ENCODE results near the gene PTPN1.

DNA sequence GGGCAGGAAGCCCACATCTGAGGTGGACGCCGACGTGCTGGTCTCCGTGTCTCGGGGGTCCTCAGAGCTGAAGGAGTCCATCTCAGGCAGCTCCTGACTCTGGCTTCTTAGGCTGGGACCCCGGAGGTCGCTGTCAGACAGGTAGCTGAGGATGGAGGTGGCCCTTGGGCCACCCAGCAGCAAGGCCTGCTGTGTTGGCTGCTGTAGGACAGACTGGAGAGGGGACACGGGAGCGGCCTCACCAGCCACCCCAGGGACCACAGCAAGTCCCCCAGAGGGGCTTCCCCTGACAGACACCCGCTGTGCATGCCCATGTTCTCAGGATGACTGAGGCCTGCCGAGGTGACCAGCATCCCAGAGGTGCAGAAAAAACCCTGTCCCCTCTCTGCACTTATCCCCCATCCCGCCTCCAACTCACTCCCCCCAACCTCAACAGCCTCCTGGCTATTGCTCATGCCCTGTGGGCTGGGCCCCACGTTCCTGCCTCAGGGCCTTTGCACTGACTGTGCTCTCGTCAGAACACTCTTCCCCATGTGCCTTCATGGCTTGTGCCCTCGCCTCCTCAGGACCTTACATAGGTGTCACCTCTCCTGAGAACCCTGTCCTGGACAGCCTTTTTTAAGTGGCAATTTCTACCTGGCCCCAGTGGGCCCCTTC, 92.4 kb downstream of the PTPN1 start:
- TF ChIP-seq POLR2A (IDR thresholded peaks at IDR 0.05; ENCODE audit: low read depth, low read length), result no peak
- no peak for TF ChIP-seq BACH1 (IDR thresholded peaks at IDR 0.05; ENCODE audit: borderline replicate concordance)
- TF ChIP-seq NR2C1 (IDR thresholded peaks at IDR 0.05), result no peak
- TF ChIP-seq, protein P1, sequence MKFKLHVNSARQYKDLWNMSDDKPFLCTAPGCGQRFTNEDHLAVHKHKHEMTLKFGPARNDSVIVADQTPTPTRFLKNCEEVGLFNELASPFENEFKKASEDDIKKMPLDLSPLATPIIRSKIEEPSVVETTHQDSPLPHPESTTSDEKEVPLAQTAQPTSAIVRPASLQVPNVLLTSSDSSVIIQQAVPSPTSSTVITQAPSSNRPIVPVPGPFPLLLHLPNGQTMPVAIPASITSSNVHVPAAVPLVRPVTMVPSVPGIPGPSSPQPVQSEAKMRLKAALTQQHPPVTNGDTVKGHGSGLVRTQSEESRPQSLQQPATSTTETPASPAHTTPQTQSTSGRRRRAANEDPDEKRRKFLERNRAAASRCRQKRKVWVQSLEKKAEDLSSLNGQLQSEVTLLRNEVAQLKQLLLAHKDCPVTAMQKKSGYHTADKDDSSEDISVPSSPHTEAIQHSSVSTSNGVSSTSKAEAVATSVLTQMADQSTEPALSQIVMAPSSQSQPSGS (IDR thresholded peaks at IDR 0.05; ENCODE audit: low read length), result no peak
- TF ChIP-seq POLR2AphosphoS5 (IDR thresholded peaks at IDR 0.05; ENCODE audit: low read length), result no peak
- TF ChIP-seq, protein P2, sequence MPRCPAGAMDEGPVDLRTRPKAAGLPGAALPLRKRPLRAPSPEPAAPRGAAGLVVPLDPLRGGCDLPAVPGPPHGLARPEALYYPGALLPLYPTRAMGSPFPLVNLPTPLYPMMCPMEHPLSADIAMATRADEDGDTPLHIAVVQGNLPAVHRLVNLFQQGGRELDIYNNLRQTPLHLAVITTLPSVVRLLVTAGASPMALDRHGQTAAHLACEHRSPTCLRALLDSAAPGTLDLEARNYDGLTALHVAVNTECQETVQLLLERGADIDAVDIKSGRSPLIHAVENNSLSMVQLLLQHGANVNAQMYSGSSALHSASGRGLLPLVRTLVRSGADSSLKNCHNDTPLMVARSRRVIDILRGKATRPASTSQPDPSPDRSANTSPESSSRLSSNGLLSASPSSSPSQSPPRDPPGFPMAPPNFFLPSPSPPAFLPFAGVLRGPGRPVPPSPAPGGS (IDR thresholded peaks at IDR 0.05; ENCODE audit: borderline replicate concordance, insufficient read depth, low read depth, low read length, poor library complexity, severe bottlenecking), result no peak
- TF ChIP-seq NFIC (IDR thresholded peaks at IDR 0.05; ENCODE audit: low read depth, low read length), result no peak
- TF ChIP-seq, protein P3, sequence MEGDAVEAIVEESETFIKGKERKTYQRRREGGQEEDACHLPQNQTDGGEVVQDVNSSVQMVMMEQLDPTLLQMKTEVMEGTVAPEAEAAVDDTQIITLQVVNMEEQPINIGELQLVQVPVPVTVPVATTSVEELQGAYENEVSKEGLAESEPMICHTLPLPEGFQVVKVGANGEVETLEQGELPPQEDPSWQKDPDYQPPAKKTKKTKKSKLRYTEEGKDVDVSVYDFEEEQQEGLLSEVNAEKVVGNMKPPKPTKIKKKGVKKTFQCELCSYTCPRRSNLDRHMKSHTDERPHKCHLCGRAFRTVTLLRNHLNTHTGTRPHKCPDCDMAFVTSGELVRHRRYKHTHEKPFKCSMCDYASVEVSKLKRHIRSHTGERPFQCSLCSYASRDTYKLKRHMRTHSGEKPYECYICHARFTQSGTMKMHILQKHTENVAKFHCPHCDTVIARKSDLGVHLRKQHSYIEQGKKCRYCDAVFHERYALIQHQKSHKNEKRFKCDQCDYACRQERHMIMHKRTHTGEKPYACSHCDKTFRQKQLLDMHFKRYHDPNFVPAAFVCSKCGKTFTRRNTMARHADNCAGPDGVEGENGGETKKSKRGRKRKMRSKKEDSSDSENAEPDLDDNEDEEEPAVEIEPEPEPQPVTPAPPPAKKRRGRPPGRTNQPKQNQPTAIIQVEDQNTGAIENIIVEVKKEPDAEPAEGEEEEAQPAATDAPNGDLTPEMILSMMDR (IDR thresholded peaks at IDR 0.05 in 2 of 3, conservative IDR thresholded peaks at IDR 0.05 in 1 of 3; ENCODE audit: control insufficient read depth in 2 of 3, extremely low read depth in 1 of 3, insufficient read depth in 1 of 3, low read depth in 3 of 3, low read length in 3 of 3), result no peak
- TF ChIP-seq, protein P4, sequence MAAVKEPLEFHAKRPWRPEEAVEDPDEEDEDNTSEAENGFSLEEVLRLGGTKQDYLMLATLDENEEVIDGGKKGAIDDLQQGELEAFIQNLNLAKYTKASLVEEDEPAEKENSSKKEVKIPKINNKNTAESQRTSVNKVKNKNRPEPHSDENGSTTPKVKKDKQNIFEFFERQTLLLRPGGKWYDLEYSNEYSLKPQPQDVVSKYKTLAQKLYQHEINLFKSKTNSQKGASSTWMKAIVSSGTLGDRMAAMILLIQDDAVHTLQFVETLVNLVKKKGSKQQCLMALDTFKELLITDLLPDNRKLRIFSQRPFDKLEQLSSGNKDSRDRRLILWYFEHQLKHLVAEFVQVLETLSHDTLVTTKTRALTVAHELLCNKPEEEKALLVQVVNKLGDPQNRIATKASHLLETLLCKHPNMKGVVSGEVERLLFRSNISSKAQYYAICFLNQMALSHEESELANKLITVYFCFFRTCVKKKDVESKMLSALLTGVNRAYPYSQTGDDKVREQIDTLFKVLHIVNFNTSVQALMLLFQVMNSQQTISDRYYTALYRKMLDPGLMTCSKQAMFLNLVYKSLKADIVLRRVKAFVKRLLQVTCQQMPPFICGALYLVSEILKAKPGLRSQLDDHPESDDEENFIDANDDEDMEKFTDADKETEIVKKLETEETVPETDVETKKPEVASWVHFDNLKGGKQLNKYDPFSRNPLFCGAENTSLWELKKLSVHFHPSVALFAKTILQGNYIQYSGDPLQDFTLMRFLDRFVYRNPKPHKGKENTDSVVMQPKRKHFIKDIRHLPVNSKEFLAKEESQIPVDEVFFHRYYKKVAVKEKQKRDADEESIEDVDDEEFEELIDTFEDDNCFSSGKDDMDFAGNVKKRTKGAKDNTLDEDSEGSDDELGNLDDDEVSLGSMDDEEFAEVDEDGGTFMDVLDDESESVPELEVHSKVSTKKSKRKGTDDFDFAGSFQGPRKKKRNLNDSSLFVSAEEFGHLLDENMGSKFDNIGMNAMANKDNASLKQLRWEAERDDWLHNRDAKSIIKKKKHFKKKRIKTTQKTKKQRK (IDR thresholded peaks at IDR 0.05; ENCODE audit: low read depth, low read length), result no peak
- TF ChIP-seq, protein P5, sequence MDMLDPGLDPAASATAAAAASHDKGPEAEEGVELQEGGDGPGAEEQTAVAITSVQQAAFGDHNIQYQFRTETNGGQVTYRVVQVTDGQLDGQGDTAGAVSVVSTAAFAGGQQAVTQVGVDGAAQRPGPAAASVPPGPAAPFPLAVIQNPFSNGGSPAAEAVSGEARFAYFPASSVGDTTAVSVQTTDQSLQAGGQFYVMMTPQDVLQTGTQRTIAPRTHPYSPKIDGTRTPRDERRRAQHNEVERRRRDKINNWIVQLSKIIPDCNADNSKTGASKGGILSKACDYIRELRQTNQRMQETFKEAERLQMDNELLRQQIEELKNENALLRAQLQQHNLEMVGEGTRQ (IDR thresholded peaks at IDR 0.05; ENCODE audit: borderline replicate concordance, low read depth, low read length), result no peak

Data from GM12878 (cell line).